VCaP (cell line): ENCODE measurements around the gene NUP62.

ENCODE experiments used
- H3K27ac ChIP-seq: fragments of 450-650 bp; 2 replicates; pipeline ENCODE4 v1.5.1; 2017
- CTCF ChIP-seq: fragments of 450-650 bp; conservative IDR thresholded peaks from 2 replicates; pipeline ENCODE4 v1.5.1; 2017; ENCODE audit warnings: mild to moderate bottlenecking, moderate library complexity

The NUP62 gene

GRCh38 chr19:49870309-49870901, 58.9 kb downstream of the NUP62 start:
- TF ChIP-seq CTCF = no peak
- H3K27ac ChIP-seq = peak overlapping the region; percentile 99

GRCh38 chr19:49869484-49870308, 59.6 kb downstream of the NUP62 start:
- peak overlapping the region; percentile 99 for H3K27ac ChIP-seq
- no peak for TF ChIP-seq CTCF

GRCh38 chr19:49869009-49869483, 60.3 kb downstream of the NUP62 start:
- no peak for TF ChIP-seq CTCF
- H3K27ac ChIP-seq = peak overlapping the region; percentile 99

GRCh38 chr19:49866933-49867782, 62.1 kb downstream of the NUP62 start, which contains the start of gene PNKP:
Gene PNKP, minus strand, starts transcription at chr19:49867576. Its CDS starts 372 bp downstream, at chr19:49867204.
- H3K27ac ChIP-seq = peak within 1 kb of the TSS; percentile 99
- no peak for TF ChIP-seq CTCF

GRCh38 chr19:49864890-49865289, 64.4 kb downstream of the NUP62 start:
- H3K27ac ChIP-seq = peak overlapping the region; percentile 99
- TF ChIP-seq CTCF = no peak

- no peak for TF ChIP-seq CTCF
- H3K27ac ChIP-seq = 0 out of 2 replicates have a peak overlapping the region, but pooled peaks have one; percentile 14
These were observed 65.4 kb downstream of the NUP62 start for GRCh38 chr19:49863935-49864320.
